PC-9 (cell line): ENCODE data around the gene LRATD1.

Experiments
- EZH2 ChIP-seq: fragments of 200-600 bp; sonication (generic); IDR thresholded peaks from 2 replicates; pipeline ENCODE4 v1.8.0; 2017; ENCODE audit warnings: antibody characterized with exemption, low read depth
- TF ChIP-seq, protein P1 (sequence below): fragments of 200-600 bp; sonication (generic); conservative IDR thresholded peaks from 2 replicates; pipeline ENCODE4 v1.6.1; 2017; ENCODE audit warnings: mixed run types, antibody characterized with exemption, mild to moderate bottlenecking, moderate library complexity

GRCh38 chr2:14654835-14655282 lies 22.3 kb downstream of the LRATD1 start:
- TF ChIP-seq, protein P1, sequence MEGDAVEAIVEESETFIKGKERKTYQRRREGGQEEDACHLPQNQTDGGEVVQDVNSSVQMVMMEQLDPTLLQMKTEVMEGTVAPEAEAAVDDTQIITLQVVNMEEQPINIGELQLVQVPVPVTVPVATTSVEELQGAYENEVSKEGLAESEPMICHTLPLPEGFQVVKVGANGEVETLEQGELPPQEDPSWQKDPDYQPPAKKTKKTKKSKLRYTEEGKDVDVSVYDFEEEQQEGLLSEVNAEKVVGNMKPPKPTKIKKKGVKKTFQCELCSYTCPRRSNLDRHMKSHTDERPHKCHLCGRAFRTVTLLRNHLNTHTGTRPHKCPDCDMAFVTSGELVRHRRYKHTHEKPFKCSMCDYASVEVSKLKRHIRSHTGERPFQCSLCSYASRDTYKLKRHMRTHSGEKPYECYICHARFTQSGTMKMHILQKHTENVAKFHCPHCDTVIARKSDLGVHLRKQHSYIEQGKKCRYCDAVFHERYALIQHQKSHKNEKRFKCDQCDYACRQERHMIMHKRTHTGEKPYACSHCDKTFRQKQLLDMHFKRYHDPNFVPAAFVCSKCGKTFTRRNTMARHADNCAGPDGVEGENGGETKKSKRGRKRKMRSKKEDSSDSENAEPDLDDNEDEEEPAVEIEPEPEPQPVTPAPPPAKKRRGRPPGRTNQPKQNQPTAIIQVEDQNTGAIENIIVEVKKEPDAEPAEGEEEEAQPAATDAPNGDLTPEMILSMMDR, result no peak
- no peak for TF ChIP-seq EZH2
